Nucleus accumbens (tissue), 56 donors: Measurements from ENCODE around the gene NEO1.

ENCODE experiments used
- DNase-seq, 56 donors: peaks; one replicate each; lab custom pipeline; 2025; lab: John Stamatoyannopoulos, UW

NEO1 gene

GRCh38 chr15:73246898-73247297, 194.6 kb downstream of the NEO1 start:
- DNase-seq, result no peak

DNA sequence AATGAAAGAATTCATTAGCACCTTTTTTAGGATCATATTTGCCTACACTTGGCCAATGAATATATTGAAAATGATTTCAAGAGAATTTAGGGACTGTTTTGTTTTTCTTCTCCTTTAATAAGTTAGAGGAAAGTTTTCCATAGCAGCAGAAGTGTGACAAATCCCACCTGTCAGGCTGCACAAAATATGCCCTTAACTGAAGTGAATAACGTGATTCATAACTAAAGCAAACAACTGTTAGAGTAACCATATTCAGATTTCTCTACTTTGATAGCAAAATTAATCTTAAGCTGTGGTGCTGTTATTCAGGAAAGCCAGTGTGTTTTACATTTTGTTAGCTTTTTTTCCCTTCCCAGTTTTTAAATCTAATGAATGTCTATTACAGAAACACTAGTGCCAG, 195.1 kb downstream of the NEO1 start:
- DNase-seq, result no peak

DNA sequence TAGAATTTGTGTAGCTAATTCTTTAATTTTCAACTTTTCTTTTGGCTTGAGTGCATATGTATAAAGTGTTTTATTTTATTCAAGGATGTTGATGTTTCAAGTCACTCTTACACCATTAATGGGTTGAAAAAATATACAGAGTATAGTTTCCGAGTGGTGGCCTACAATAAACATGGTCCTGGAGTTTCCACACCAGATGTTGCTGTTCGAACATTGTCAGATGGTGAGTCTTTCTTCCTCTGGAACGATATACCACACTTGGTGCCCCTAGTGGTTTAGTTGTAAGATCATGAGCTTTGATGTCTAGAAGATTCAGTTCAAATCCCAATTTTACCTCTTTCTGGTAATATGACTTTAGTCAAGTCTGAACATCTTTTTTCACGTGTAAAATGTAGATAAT, 197.2 kb downstream of the NEO1 start:
- DNase-seq, result no peak

- no peak for DNase-seq
Observed at GRCh38 chr15:73254598-73254997, 202.3 kb downstream of the NEO1 start.

DNA sequence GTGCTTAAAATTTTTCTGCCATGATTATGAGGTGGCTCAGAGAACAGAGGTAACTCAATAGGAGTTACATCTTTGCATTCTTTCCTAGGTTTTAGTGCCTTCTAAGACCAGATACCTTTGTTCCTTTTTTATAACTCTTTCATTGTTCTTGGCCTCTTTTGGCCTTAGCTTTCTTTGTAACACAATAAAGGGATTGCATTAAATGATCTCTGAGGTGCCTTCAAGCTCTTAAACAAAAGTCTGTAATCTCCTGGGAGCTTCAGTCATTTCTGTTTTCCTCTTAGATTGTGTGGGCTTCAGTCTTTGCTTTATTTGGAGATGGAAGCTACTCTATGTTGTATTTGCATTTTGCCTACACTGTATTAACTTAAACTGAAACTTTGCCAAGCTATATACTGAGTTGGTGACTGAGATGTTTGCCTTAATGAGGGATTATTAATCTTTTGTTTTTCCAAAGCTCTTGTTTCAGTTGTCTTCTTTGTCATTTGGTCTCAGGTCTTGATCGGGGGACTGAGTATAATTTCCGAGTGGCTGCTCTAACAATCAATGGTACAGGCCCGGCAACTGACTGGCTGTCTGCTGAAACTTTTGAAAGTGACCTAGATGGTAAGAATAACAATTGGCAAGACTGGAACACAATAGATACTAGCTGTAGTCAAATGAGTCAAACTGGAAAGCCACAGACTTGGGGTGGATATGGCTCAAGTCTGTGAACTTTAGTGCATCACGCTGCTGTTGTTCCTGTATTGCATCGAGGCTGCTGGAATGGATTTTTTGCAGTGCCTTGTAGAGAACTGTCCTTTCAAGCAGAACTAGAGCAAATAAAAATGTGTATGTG, 206.2 kb downstream of the NEO1 start:
- no peak for DNase-seq

- DNase-seq, result no peak
Observed at GRCh38 chr15:73264881-73265280, 212.6 kb downstream of the NEO1 start.

DNA sequence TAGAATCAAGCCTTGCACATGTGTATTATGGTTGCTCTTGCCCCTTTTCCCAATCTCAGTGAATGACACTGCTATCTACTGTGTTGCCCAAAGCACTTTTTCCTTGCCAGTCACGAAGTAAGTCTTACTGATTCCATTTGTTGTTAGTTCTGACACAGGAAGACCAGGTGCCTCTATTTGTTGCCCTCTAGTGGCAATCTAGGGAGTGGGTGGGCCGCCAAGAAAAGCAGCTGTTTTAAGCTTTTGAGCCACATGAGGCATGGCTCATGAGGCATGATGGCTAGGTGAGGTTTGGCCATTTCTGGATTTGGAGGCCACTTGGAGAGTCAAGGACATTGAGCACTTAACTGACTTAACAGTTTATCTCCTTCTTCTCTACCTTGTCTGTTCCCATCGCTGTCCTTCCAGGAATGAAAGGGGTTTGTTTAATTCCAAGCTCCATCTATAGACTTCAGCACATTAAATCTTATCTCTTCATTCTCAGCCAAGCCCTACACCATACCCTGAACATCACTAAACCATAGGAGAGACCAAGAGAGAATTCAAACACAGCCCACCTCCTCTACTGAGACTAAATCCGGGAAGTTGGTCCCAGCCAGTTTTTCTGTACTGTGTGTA, 213.4 kb downstream of the NEO1 start:
- DNase-seq, result peak in 11 of 56 donors; percentile 1 to 28 (median 11)

- DNase-seq, result no peak
Observed at GRCh38 chr15:73268457-73268856, 216.2 kb downstream of the NEO1 start.

- DNase-seq, result no peak
Observed at GRCh38 chr15:73270366-73271097, 218.3 kb downstream of the NEO1 start.

GRCh38 chr15:73273181-73274002, 221.1 kb downstream of the NEO1 start:
- peak in 42 of 56 donors; percentile 2 to 78 (median 24) for DNase-seq

- DNase-seq, result no peak
Observed at GRCh38 chr15:73275862-73276261, 223.6 kb downstream of the NEO1 start.

GRCh38 chr15:73282567-73283365, 230.5 kb downstream of the NEO1 start:
- no peak for DNase-seq

GRCh38 chr15:73283366-73283962, 231.2 kb downstream of the NEO1 start:
- no peak for DNase-seq

GRCh38 chr15:73284090-73284716, 231.9 kb downstream of the NEO1 start:
- DNase-seq, result no peak

GRCh38 chr15:73286311-73286710, 234.0 kb downstream of the NEO1 start:
- no peak for DNase-seq

- DNase-seq, result no peak
Observed at GRCh38 chr15:73287019-73287418, 234.8 kb downstream of the NEO1 start.

DNA sequence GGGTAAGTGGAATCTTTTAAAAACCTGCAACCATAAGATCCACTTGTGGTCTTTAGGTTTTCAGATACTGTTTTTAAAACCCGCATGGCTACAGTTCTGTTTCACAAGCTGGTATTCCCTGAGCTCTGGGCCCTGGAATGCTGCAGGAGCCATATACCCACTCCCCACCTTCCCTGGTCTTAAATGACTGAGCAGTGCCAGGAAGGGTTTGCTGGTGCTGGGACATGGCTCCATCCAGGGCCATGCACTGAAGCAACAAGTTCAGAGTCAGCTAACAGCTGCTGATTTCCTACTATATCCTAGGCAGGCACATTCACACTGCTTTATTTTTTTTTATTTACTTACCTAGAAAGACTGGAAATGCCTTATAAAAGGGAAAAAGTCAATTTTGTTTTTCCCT, 239.2 kb downstream of the NEO1 start:
- DNase-seq, result no peak

DNA sequence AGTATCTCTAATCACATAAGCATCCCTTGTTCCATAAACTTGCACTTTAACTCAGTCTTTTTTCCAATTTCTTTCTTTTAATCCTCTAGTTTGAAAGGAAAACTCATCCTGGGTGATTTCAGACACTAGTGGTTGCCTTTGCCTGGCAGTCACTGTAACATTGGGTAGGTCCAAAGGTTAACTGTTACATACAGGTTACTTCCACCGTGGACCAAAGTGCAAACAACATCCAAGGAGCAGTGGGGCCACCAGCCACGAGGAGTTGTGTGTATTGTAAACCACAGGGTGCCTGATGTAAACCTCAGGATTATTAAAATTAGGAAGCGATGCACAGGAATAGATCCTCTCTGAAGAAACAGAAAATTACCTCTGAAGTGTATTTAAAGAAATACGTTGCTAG, 241.5 kb downstream of the NEO1 start:
- DNase-seq, result no peak
